GM18951 (cell line): ENCODE results near the gene SMIM41.

Source experiments
- POLR2A ChIP-seq: IDR thresholded peaks from 4 replicates; pipeline ENCODE4 v1.6.1; 2011; ENCODE audit warnings: mild to moderate bottlenecking; ENCODE audit not compliant: insufficient read length, insufficient read depth; ENCODE audit errors: extremely low read depth
- in situ Hi-C: fragments of 300-500 bp; cut with MboI; formaldehyde crosslinking; loops from one replicate; pipeline ENCODE4 v1.12.0; 2022; ENCODE audit warnings: low sequenced_read_pairs, mixed read lengths, inconsistent platforms; ENCODE audit not compliant: unreplicated experiment

The SMIM41 gene

GRCh38 chr12:52151153-52151836 lies 71.8 kb downstream of the SMIM41 start:
- in situ Hi-C loops: no loop called here
- no peak for TF ChIP-seq POLR2A

DNA sequence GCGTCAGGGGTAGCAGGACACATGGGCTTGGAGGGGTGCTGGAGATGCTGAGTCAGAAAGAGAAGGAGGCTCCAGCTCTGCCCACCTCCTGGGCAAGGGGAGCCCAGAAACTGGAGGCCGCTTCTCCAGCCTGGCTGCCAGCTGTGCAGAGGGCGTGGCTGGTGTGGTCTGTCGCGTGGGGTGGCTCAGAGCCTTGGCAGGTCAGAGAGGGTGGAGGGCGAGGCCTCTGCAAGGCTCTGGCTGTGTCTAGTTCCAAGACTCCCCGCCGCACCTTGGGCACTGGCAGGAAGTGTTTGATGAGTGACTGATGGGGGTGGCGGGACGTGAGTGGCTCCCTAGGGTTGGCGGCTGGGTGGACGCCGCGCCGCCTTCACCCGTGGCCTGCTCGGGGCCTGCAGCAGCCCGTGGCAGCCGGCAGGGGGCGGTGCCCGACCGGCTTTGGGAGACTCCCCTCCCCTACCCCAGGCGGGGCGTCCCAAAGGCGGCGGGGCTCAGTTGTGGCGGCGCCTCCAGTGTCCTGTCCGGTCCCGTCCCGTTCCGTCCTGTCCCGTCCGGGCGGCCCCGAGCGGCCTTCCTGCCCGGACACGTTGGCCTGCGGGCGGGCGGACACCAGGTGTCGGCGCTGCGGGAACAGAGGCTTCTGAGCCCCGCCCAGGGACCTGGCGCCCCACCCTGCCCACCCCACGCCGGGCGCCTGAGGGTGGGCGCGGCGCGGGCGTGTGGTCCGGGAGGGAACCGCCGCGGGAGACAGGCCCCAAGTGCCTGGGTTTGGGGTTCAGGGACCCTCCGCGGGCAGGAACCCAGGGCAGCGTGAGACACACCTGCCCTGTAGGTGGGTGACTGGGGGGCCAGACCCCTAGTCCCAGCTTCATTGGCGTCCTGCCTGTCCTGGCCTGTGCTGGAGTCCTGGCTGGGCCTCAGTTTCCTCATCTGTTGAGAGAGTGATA lies 72.6 kb downstream of the SMIM41 start:
- no peak for TF ChIP-seq POLR2A
- in situ Hi-C loops: no loop called here

GRCh38 chr12:52152905-52153317 lies 73.4 kb downstream of the SMIM41 start:
- in situ Hi-C loops: no loop called here
- TF ChIP-seq POLR2A: no peak

DNA sequence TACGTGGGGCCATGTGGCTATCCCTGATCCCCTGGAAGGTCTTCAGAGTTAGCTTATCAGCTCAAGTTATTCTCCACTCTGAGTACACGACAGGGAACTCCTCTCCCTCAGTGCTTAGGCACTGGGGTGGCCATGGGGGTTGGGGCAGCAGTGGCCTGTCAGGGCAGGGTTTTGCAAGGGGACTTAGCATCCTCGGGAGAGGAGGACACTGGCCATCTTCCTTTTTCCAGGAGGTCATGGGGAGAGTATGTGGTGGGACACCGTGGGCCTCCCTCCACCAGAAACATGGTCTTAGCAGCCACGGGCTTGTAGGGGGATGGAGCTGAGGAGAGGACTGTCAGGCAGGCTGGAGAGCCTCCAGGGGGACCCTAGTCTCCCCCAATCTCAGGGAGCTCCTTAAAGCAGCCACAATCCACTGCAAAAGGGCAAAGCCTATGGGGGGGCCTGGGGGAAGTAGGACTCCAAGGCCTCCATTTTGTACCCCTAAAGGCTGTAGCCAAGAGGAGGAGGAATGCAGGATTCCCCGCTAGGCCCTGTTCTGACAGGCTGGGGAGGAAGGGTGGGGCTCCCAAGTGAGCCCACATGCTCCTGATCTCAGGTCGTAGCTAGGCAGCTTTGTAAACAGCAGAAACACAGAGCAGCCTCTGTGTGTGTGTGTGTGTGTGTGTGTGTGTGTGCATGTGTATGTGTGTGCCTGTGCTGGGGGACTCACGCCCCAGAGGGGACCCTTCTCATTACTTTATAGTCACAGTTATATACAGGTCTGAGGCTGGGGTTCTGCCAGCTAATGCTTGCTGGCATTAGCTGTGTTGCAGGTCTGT lies 75.8 kb downstream of the SMIM41 start:
- in situ Hi-C loops: no loop called here

DNA sequence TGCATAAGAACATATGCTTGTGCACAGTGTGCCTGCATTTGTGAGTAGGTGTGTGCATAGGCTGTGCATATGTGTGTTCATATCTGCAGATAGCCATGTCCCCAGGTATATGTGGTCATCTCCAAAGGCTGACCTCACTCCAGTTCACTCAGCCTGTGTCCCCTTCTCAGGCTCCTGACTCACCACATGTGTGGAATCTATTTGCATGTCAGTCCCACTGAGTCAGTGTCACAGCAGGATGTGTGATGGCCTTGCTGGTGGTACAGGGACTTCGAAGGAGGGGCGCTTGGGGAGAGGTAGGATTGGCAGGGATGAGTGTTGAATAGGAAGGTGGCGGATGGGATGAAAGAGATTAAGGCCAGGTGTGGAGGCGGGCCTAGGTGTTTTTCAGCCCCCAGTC lies 76.8 kb downstream of the SMIM41 start:
- in situ Hi-C loops: no loop called here

More for the DNA sequence above, 75.8 kb downstream of the SMIM41 start:
- TF ChIP-seq POLR2A: no peak

GRCh38 chr12:52156757-52157565 lies 77.5 kb downstream of the SMIM41 start:
- TF ChIP-seq POLR2A: no peak
- in situ Hi-C loops: no loop called here

More for the DNA sequence above, 76.8 kb downstream of the SMIM41 start:
- no peak for TF ChIP-seq POLR2A

GRCh38 chr12:52157566-52158150 lies 78.2 kb downstream of the SMIM41 start:
- in situ Hi-C loops: no loop called here
- no peak for TF ChIP-seq POLR2A
